GM12878 (cell line): ENCODE results near the gene N4BP3. TPM values are rescaled to one million over a fixed set of nuclear protein-coding genes. Genes with fewer than 3 reads are reported as not detected.

Experiments used
- HDAC2 ChIP-seq: fragments of 200-600 bp; sonication (generic); IDR thresholded peaks from 2 replicates; pipeline ENCODE4 v1.6.1; 2017
- MEF2A ChIP-seq: IDR thresholded peaks from 2 replicates; pipeline ENCODE4 v1.6.1; 2011; ENCODE audit warnings: low read depth, mild to moderate bottlenecking, low read length, moderate library complexity; ENCODE audit not compliant: insufficient read depth
- MYC ChIP-seq: IDR thresholded peaks from 2 replicates; pipeline ENCODE4 v1.6.1; 2011; ENCODE audit warnings: mild to moderate bottlenecking, low read length, moderate library complexity, inconsistent platforms; ENCODE audit not compliant: insufficient read depth, insufficient replicate concordance, insufficient read length, severe bottlenecking
- RB1 ChIP-seq: fragments of 450-650 bp; formaldehyde crosslinking; IDR thresholded peaks from 2 replicates; pipeline ENCODE4 v1.6.1; 2017; ENCODE audit warnings: mild to moderate bottlenecking, borderline replicate concordance
- TAF1 ChIP-seq: IDR thresholded peaks from 2 replicates; pipeline ENCODE4 v1.6.1; 2011; ENCODE audit warnings: mild to moderate bottlenecking, low read depth, low read length, borderline replicate concordance
- ZNF687 ChIP-seq: fragments of 450-650 bp; IDR thresholded peaks from 2 replicates; pipeline ENCODE4 v1.6.1; 2017; ENCODE audit warnings: mild to moderate bottlenecking, moderate library complexity
- polyA plus RNA-seq, 11 experiments: library from polyadenylated mRNA; depleted of rRNA in 4 of 11; unstranded in 6 of 11; stranded (reverse) in 5 of 11; fragments of >200 nt; fragmentation: Nextera tagmentation in 4 of 11; fragmentation: Illumina TruSeq in 1 of 11; extraction: Ambion mirVana in 4 of 11; extraction: Trizol in 1 of 11; gene quantifications; 1 replicate in 1 of 11; 2 replicates in 10 of 11; pipeline versions ENCODE4 v1.2.1 to v1.2.3, GENCODE V29; 2011 to 2016; ENCODE audit warnings: inconsistent platforms in 2 of 11, missing spikeins in 2 of 11, low read depth in 1 of 11
- total RNA-seq, 4 experiments: library from RNA; depleted of rRNA in 3 of 4; stranded (reverse); fragments of >200 nt in 3 of 4; fragmentation: Illumina TruSeq in 1 of 4; extraction: Trizol in 1 of 4; gene quantifications; 2 replicates each; pipeline versions ENCODE4 v1.2.1 to v1.2.3, GENCODE V29; 2013 to 2021

N4BP3 gene
- total and polyA plus RNA-seq, 10 of the 15 experiments (the other 5 are each of a cell fraction or from before 2014, with no cell fraction given), result 0.06 to 13.0 (median 4.3) TPM

DNA sequence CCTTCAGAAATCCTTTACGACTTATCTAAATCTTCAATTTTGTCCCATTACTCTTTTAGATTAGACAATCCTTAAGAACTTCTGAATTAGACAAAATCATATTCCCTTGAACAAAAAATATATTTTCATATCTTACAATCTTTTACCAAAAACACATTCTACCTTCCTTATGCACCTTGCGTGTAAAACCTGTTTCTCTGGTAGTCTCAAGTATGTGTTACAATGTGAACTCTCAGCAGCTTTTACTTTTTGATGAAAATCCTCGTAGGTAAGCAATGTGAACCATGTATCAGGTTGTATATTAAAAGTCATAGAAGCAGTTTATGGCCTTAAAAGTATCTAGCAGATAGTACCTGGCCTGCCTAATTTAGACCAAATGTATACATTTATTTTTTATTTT is 61.1 kb downstream of the N4BP3 start (continued):
- TF ChIP-seq MYC (no peak), TAF1 (no peak), MEF2A (no peak), ZNF687 (no peak), RB1 (no peak), HDAC2 (no peak)

Other genes with a start within 250 kb of the N4BP3 start
- gene PROP1, start 117.3 kb upstream of the N4BP3 start, total RNA-seq (2014; rRNA removed), result not detected in 2 replicates
- not detected in 2 replicates for gene PROP1, start 117.3 kb upstream of the N4BP3 start, total RNA-seq (2014; rRNA removed; fragmentation: Illumina TruSeq; extraction: Trizol)
- gene PROP1, start 117.3 kb upstream of the N4BP3 start, total RNA-seq (2021), result not detected in 2 replicates
- gene PROP1, start 117.3 kb upstream of the N4BP3 start, polyA plus RNA-seq (2011; rRNA removed), result not detected in 2 replicates
- gene PROP1, start 117.3 kb upstream of the N4BP3 start, polyA plus RNA-seq (2014; fragmentation: Illumina TruSeq; extraction: Trizol), result not detected in 2 replicates
- not detected for gene PROP1, start 117.3 kb upstream of the N4BP3 start, polyA plus RNA-seq (2014; fragmentation: Nextera tagmentation; extraction: Ambion mirVana)
- not detected in 2 replicates for gene PROP1, start 117.3 kb upstream of the N4BP3 start, polyA plus RNA-seq (2014; rRNA removed)
- not detected for gene PROP1, start 117.3 kb upstream of the N4BP3 start, polyA plus RNA-seq (2016; fragmentation: Nextera tagmentation; extraction: Ambion mirVana)
- 25.8 and 27.6 TPM in 2 replicates for gene RMND5B, start 17.5 kb downstream of the N4BP3 start, total RNA-seq (2014; rRNA removed)
- gene RMND5B, start 17.5 kb downstream of the N4BP3 start, total RNA-seq (2014; rRNA removed; fragmentation: Illumina TruSeq; extraction: Trizol), result 16.7 and 16.8 TPM in 2 replicates
- 37.5 and 39.6 TPM in 2 replicates for gene RMND5B, start 17.5 kb downstream of the N4BP3 start, total RNA-seq (2021)
- gene RMND5B, start 17.5 kb downstream of the N4BP3 start, polyA plus RNA-seq (2011; rRNA removed), result 20.0 and 34.3 TPM in 2 replicates
- 11.2 and 19.0 TPM in 2 replicates for gene RMND5B, start 17.5 kb downstream of the N4BP3 start, polyA plus RNA-seq (2014; fragmentation: Illumina TruSeq; extraction: Trizol)
- gene RMND5B, start 17.5 kb downstream of the N4BP3 start, polyA plus RNA-seq (2014; fragmentation: Nextera tagmentation; extraction: Ambion mirVana), result 1 to 10 TPM; 1.6 to 4.0 TPM
- gene RMND5B, start 17.5 kb downstream of the N4BP3 start, polyA plus RNA-seq (2014; rRNA removed), result 36.2 and 39.5 TPM in 2 replicates
- gene RMND5B, start 17.5 kb downstream of the N4BP3 start, polyA plus RNA-seq (2016; fragmentation: Nextera tagmentation; extraction: Ambion mirVana), result 10 to 100 TPM; 50.4 to 50.7 TPM
- 284 and 305 TPM in 2 replicates for gene NHP2, start 40.4 kb downstream of the N4BP3 start, total RNA-seq (2014; rRNA removed)
- gene NHP2, start 40.4 kb downstream of the N4BP3 start, total RNA-seq (2014; rRNA removed; fragmentation: Illumina TruSeq; extraction: Trizol), result 132 and 163 TPM in 2 replicates
- gene NHP2, start 40.4 kb downstream of the N4BP3 start, total RNA-seq (2021), result 233 TPM in 2 replicates
- 112 and 130 TPM in 2 replicates for gene NHP2, start 40.4 kb downstream of the N4BP3 start, polyA plus RNA-seq (2011; rRNA removed)
- 46.4 and 97.3 TPM in 2 replicates for gene NHP2, start 40.4 kb downstream of the N4BP3 start, polyA plus RNA-seq (2014; fragmentation: Illumina TruSeq; extraction: Trizol)
- gene NHP2, start 40.4 kb downstream of the N4BP3 start, polyA plus RNA-seq (2014; fragmentation: Nextera tagmentation; extraction: Ambion mirVana), result 100 to 1,000 TPM in 1 of 2 experiments, 10 to 100 TPM in 1; 39.2 to 127 TPM
- gene NHP2, start 40.4 kb downstream of the N4BP3 start, polyA plus RNA-seq (2014; rRNA removed), result 277 and 301 TPM in 2 replicates
- 100 to 1,000 TPM; 485 to 513 TPM for gene NHP2, start 40.4 kb downstream of the N4BP3 start, polyA plus RNA-seq (2016; fragmentation: Nextera tagmentation; extraction: Ambion mirVana)
- gene GMCL2, start 73.8 kb downstream of the N4BP3 start, total RNA-seq (2014; rRNA removed), result not detected in 2 replicates
- gene GMCL2, start 73.8 kb downstream of the N4BP3 start, total RNA-seq (2014; rRNA removed; fragmentation: Illumina TruSeq; extraction: Trizol), result not detected in 2 replicates
- not detected in 2 replicates for gene GMCL2, start 73.8 kb downstream of the N4BP3 start, total RNA-seq (2021)
- 0.04 TPM in 1 of 2 replicates, not detected in the other for gene GMCL2, start 73.8 kb downstream of the N4BP3 start, polyA plus RNA-seq (2011; rRNA removed)
- not detected in 2 replicates for gene GMCL2, start 73.8 kb downstream of the N4BP3 start, polyA plus RNA-seq (2014; fragmentation: Illumina TruSeq; extraction: Trizol)
- not detected for gene GMCL2, start 73.8 kb downstream of the N4BP3 start, polyA plus RNA-seq (2014; fragmentation: Nextera tagmentation; extraction: Ambion mirVana)
- not detected in 2 replicates for gene GMCL2, start 73.8 kb downstream of the N4BP3 start, polyA plus RNA-seq (2014; rRNA removed)
- under 1 TPM in 1 of 2 experiments, not detected in 1; 0.07 TPM for gene GMCL2, start 73.8 kb downstream of the N4BP3 start, polyA plus RNA-seq (2016; fragmentation: Nextera tagmentation; extraction: Ambion mirVana)
- 120 and 134 TPM in 2 replicates for gene HNRNPAB, start 91.0 kb downstream of the N4BP3 start, total RNA-seq (2014; rRNA removed)
- 167 and 175 TPM in 2 replicates for gene HNRNPAB, start 91.0 kb downstream of the N4BP3 start, total RNA-seq (2014; rRNA removed; fragmentation: Illumina TruSeq; extraction: Trizol)
- 311 and 330 TPM in 2 replicates for gene HNRNPAB, start 91.0 kb downstream of the N4BP3 start, total RNA-seq (2021)
- gene HNRNPAB, start 91.0 kb downstream of the N4BP3 start, polyA plus RNA-seq (2011; rRNA removed), result 193 and 198 TPM in 2 replicates
- gene HNRNPAB, start 91.0 kb downstream of the N4BP3 start, polyA plus RNA-seq (2014; fragmentation: Illumina TruSeq; extraction: Trizol), result 262 and 268 TPM in 2 replicates
- 10 to 100 TPM; 42.3 to 77.6 TPM for gene HNRNPAB, start 91.0 kb downstream of the N4BP3 start, polyA plus RNA-seq (2014; fragmentation: Nextera tagmentation; extraction: Ambion mirVana)
- gene HNRNPAB, start 91.0 kb downstream of the N4BP3 start, polyA plus RNA-seq (2014; rRNA removed), result 299 and 332 TPM in 2 replicates
- gene HNRNPAB, start 91.0 kb downstream of the N4BP3 start, polyA plus RNA-seq (2016; fragmentation: Nextera tagmentation; extraction: Ambion mirVana), result 100 to 1,000 TPM; 269 to 302 TPM
- gene PHYKPL, start 119.3 kb downstream of the N4BP3 start, total RNA-seq (2014; rRNA removed), result 25.2 and 26.6 TPM in 2 replicates
- gene PHYKPL, start 119.3 kb downstream of the N4BP3 start, total RNA-seq (2014; rRNA removed; fragmentation: Illumina TruSeq; extraction: Trizol), result 23.3 and 23.5 TPM in 2 replicates
- gene PHYKPL, start 119.3 kb downstream of the N4BP3 start, total RNA-seq (2021), result 36.1 and 45.1 TPM in 2 replicates
- gene PHYKPL, start 119.3 kb downstream of the N4BP3 start, polyA plus RNA-seq (2011; rRNA removed), result 39.9 and 53.9 TPM in 2 replicates
- gene PHYKPL, start 119.3 kb downstream of the N4BP3 start, polyA plus RNA-seq (2014; fragmentation: Illumina TruSeq; extraction: Trizol), result 17.3 and 22.9 TPM in 2 replicates
- gene PHYKPL, start 119.3 kb downstream of the N4BP3 start, polyA plus RNA-seq (2014; fragmentation: Nextera tagmentation; extraction: Ambion mirVana), result 1 to 10 TPM; 4.5 to 7.9 TPM
- gene PHYKPL, start 119.3 kb downstream of the N4BP3 start, polyA plus RNA-seq (2014; rRNA removed), result 40.6 and 42.3 TPM in 2 replicates
- 10 to 100 TPM; 26.0 to 29.0 TPM for gene PHYKPL, start 119.3 kb downstream of the N4BP3 start, polyA plus RNA-seq (2016; fragmentation: Nextera tagmentation; extraction: Ambion mirVana)